GM10266 (cell line): ENCODE measurements around the gene SPC25.

Experiments used
- DNase-seq: peaks from one replicate; pipeline ENCODE4 v3.0.0; 2012; ENCODE audit errors: extremely low spot score
- CTCF ChIP-seq: IDR thresholded peaks from 2 replicates; pipeline ENCODE4 v1.5.1; 2012; ENCODE audit warnings: mild to moderate bottlenecking, low read depth; ENCODE audit not compliant: control insufficient read depth, insufficient read depth; ENCODE audit errors: missing control alignments

SPC25 gene

GRCh38 chr2:168841445-168841844, 48.8 kb downstream of the SPC25 start:
- TF ChIP-seq CTCF, result no peak
- DNase-seq, result no peak

GRCh38 chr2:168835969-168836368, 54.3 kb downstream of the SPC25 start:
- no peak for DNase-seq
- no peak for TF ChIP-seq CTCF

GRCh38 chr2:168831662-168832061, 58.6 kb downstream of the SPC25 start:
- no peak for DNase-seq

GRCh38 chr2:168830958-168831357, 59.3 kb downstream of the SPC25 start:
- no peak for DNase-seq
- TF ChIP-seq CTCF, result no peak

More at GRCh38 chr2:168831662-168832061, 58.6 kb downstream of the SPC25 start:
- no peak for TF ChIP-seq CTCF

GRCh38 chr2:168825126-168825525, 65.1 kb downstream of the SPC25 start:
- no peak for TF ChIP-seq CTCF
- DNase-seq, result no peak

GRCh38 chr2:168821992-168822391, 68.2 kb downstream of the SPC25 start:
- no peak for TF ChIP-seq CTCF
- DNase-seq, result no peak

GRCh38 chr2:168821577-168821976, 68.7 kb downstream of the SPC25 start:
- no peak for DNase-seq
- no peak for TF ChIP-seq CTCF
